ENCODE measurements around the gene PLCH1.

- TF ChIP-seq CTCF (IDR thresholded peaks at IDR 0.05; ENCODE audit: poor library complexity) (no peak), EZH2 (IDR thresholded peaks at IDR 0.05; ENCODE audit: borderline replicate concordance) (no peak), EZH2phosphoT487 (IDR thresholded peaks at IDR 0.05; ENCODE audit: low read depth, severe bottlenecking, unreplicated experiment) (no peak)
Observed at GRCh38 chr3:155605571-155605970, 139.3 kb downstream of the PLCH1 start.

Data from hepatocyte (in vitro differentiated cells).